BJ (cell line): ENCODE measurements around the gene ZNF529. TPM values are rescaled to one million over a fixed set of nuclear protein-coding genes. Genes with fewer than 3 reads are reported as not detected.
"Not testable (repeated sequence)": the region's sequence is repeated elsewhere in the genome, so short reads cannot be mapped to it uniquely, and the experiment has no call there.

Experiments
- CTCF ChIA-PET: fragments of 350-600 bp; formaldehyde crosslinking; extraction: SDS; loops from one replicate; lab custom pipeline; 2021; ENCODE audit warnings: antibody characterized with exemption, inconsistent platforms; lab: Yijun Ruan, JAX
- POLR2A ChIA-PET: fragments of 300-600 bp; sonication (Branson Sonifier 250); formaldehyde crosslinking; extraction: SDS; loops from one replicate; lab custom pipeline; 2021; ENCODE audit warnings: antibody characterized with exemption; lab: Charles Lee
- DNase-seq: peaks from one replicate; pipeline ENCODE4 v3.0.0-alpha.2; 2011; ENCODE audit warnings: low read depth
- H3K27me3 ChIP-seq: 2 replicates; pipeline ENCODE4 v1.6.0; 2011; ENCODE audit warnings: low read length; ENCODE audit not compliant: control insufficient read depth, insufficient read depth
- H3K36me3 ChIP-seq: 2 replicates; pipeline ENCODE4 v1.5.1; 2011; ENCODE audit warnings: low read length; ENCODE audit not compliant: control insufficient read depth, insufficient read depth
- H3K4me3 ChIP-seq: 2 replicates; pipeline ENCODE4 v1.5.1; 2011; ENCODE audit warnings: low read depth, mild to moderate bottlenecking, control low read depth, low read length
- polyA minus RNA-seq: library from RNA; depleted of rRNA, polyadenylated mRNA; stranded (reverse); fragments of >200 nt; gene quantifications from 2 replicates; pipeline ENCODE4 v1.2.3, GENCODE V29; 2011; rRNA and poly(A)+ RNA removed
- polyA plus RNA-seq: library from polyadenylated mRNA; depleted of rRNA; stranded (reverse); fragments of >200 nt; gene quantifications from 2 replicates; pipeline ENCODE4 v1.2.3, GENCODE V29; 2011; rRNA removed
- TF ChIP-seq, protein P1 (sequence below): IDR thresholded peaks from 2 replicates; pipeline ENCODE4 v1.5.1; 2011; ENCODE audit warnings: low read depth, mild to moderate bottlenecking, control low read depth, inconsistent platforms, low read length, moderate library complexity; ENCODE audit not compliant: insufficient read depth

The ZNF529 gene
- polyA plus RNA-seq (2.7 and 4.7 TPM in 2 replicates), polyA minus RNA-seq (4.4 and 5.3 TPM in 2 replicates)

GRCh38 chr19:36573020-36573894 is at the start of gene ZNF529:
Gene ZNF529 (minus strand): TSS chr19:36573292. CDS start chr19:36572346, 946 bp downstream.
- TF ChIP-seq, protein P1, sequence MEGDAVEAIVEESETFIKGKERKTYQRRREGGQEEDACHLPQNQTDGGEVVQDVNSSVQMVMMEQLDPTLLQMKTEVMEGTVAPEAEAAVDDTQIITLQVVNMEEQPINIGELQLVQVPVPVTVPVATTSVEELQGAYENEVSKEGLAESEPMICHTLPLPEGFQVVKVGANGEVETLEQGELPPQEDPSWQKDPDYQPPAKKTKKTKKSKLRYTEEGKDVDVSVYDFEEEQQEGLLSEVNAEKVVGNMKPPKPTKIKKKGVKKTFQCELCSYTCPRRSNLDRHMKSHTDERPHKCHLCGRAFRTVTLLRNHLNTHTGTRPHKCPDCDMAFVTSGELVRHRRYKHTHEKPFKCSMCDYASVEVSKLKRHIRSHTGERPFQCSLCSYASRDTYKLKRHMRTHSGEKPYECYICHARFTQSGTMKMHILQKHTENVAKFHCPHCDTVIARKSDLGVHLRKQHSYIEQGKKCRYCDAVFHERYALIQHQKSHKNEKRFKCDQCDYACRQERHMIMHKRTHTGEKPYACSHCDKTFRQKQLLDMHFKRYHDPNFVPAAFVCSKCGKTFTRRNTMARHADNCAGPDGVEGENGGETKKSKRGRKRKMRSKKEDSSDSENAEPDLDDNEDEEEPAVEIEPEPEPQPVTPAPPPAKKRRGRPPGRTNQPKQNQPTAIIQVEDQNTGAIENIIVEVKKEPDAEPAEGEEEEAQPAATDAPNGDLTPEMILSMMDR = no peak
- ChIA-PET CTCF (no interaction called here), POLR2A (interaction anchor here (0.5 to 0.7 kb wide), 3 partner anchors 45 to 177 kb away, joined by 3 read pairs; partner anchors contain the start of gene ZNF260)
- H3K36me3 ChIP-seq = peaks cover 10% of the 10 kb centered on the region
- H3K27me3 ChIP-seq = no peaks in the 10 kb centered on the region
- H3K4me3 ChIP-seq = peak within 1 kb of the TSS; percentile 64
- peak; percentile 50 for DNase-seq

GRCh38 chr19:36605877-36606478 is 32.9 kb upstream of the ZNF529 start:
- Histone ChIP-seq H3K27me3 (no peaks in the 10 kb centered on the region), H3K36me3 (no peaks in the 10 kb centered on the region), H3K4me3 (peak overlapping the region; percentile 54)
- CTCF ChIA-PET = interaction anchor here (1.3 kb wide), 1 partner anchor 10 kb away, joined by 5 read pairs; no protein-coding TSS in a partner anchor
- POLR2A ChIA-PET = no interaction called here
- DNase-seq = no peak
- TF ChIP-seq, protein P1 = no peak

DNA sequence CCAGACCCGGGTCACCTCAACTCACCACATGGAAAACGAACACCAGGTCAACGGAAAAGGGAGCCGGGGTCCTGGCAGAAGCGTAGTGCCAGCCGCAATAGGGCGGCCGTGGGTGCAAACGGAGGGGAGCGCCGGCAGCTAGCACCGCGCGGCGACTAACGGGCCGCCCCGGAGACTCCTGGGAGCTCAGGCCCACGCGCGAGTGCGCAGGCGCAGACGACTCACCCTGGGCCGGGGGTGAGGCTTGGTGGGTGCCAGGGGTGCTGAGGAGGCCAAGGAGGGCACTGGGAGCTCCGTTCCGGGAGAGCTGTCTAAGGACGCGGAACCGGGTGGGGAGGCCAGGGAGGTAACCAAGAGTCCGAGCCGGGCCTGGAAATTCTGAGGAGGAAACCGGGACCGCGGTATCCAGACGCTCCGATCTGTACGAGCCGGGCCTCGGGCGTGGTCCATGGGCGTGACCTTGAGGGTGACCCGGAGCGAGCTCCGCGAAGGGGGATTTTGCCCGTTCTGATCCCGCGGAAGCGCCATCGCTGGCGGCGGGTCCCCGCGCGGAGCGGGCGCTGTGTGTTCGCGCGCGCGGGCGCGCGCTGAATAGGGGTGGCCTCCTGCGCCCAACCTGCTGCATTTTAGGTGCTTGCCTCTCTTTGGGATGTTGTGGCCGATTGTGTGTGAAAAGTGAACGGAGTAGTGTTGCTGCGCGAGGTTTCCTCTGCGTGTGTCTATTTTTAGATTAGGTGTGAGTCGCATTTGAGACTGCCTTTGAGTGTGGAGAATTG is 32.2 kb upstream of the ZNF529 start, which contains the start of gene ZNF382:
Gene ZNF382, plus strand, starts transcription at position 213 of the 776 bp plus-strand sequence. CDS start 4,602 bp downstream, outside the sequence.
- DNase-seq = peak; percentile 9
- Histone ChIP-seq H3K36me3 (no peaks in the 10 kb centered on the region), H3K27me3 (no peaks in the 10 kb centered on the region), H3K4me3 (peak within 1 kb of the TSS; percentile 54)
- CTCF ChIA-PET = interaction anchor here (1.3 kb wide), 1 partner anchor 9 kb away, joined by 5 read pairs; no protein-coding TSS in a partner anchor
- POLR2A ChIA-PET = interaction anchor here (0.6 kb wide), 1 partner anchor 57 kb away, joined by 3 read pairs; no protein-coding TSS in a partner anchor
- TF ChIP-seq, protein P1 = no peak

DNA sequence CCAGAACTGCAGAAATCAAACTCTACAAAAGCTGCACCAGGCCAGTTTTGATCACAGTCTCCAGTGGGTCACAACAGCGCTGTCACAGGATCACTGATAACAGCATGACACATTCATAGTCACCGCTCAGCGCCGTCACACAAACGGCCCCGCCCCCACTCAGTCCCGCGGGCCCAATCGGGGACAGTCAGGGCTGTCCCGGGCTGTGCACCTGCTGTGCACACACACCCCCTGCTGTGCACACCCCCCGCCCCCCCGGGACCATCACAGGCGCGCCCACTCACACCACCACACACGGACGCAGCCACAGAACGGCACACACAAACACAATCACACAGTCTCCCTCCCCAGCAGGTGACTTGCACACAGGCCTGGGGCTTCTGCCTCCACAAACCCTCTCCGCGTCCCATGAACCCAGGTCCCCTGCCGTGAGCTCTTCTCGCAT is 31.6 kb upstream of the ZNF529 start:
- no peaks in the 10 kb centered on the region for H3K27me3 ChIP-seq
- peak overlapping the region; percentile 54 for H3K4me3 ChIP-seq
- DNase-seq = no peak
- no peaks in the 10 kb centered on the region for H3K36me3 ChIP-seq
- ChIA-PET POLR2A (interaction anchor here (0.6 kb wide), 1 partner anchor 57 kb away, joined by 3 read pairs; no protein-coding TSS in a partner anchor), CTCF (interaction anchor here (1.3 kb wide), 1 partner anchor 9 kb away, joined by 5 read pairs; no protein-coding TSS in a partner anchor)
- TF ChIP-seq, protein P1 = no peak

DNA sequence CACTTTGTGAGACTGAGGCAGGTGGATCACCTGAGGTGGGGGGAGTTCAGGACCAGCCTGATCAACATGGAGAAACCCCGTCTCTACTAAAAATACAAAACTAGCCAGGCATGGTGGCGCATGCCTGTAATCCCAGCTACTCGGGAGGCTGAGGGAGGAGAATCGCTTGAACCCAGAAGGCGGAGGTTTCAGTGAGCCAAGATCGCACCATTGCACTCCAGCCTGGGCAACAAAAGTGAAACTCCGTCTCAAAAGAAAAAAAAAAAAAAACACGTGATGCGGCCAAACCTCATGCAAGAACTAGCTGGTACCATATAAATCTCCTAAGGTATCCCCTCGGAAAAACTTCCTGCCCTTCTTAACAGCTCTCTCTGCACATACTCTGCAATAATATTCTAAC is 29.6 kb upstream of the ZNF529 start:
- DNase-seq = not testable (repeated sequence)

More for the DNA sequence above, 29.6 kb upstream of the ZNF529 start:
- CTCF ChIA-PET = interaction anchor here (0.9 kb wide), 1 partner anchor 110 kb away, joined by 3 read pairs; no protein-coding TSS in a partner anchor
- H3K27me3 ChIP-seq, H3K36me3 ChIP-seq, POLR2A ChIA-PET, H3K4me3 ChIP-seq: not testable (repeated sequence)
